ENCODE results near the gene TBX19.
A peak's percentile ranks its signal among the peaks of the same experiment; 100 is the strongest.
"Not testable (repeated sequence)": the region's sequence is repeated elsewhere in the genome, so short reads cannot be mapped to it uniquely, and the experiment has no call there.

The TBX19 gene

GRCh38 chr1:168320800-168321450, 40.2 kb downstream of the TBX19 start:
- peak; percentile 82 for DNase-seq (ENCODE audit: low spot score)

GRCh38 chr1:168321945-168322344, 41.3 kb downstream of the TBX19 start:
- DNase-seq (ENCODE audit: low spot score), result peak; percentile 31

- DNase-seq (ENCODE audit: low spot score), result no peak
These were observed 44.2 kb downstream of the TBX19 start for GRCh38 chr1:168324745-168325425.

- no peak for DNase-seq (ENCODE audit: low spot score)
These were observed 48.2 kb downstream of the TBX19 start for GRCh38 chr1:168328731-168329364.

- no peak for DNase-seq (ENCODE audit: low spot score)
These were observed 49.6 kb downstream of the TBX19 start for GRCh38 chr1:168330285-168330684.

- no peak for DNase-seq (ENCODE audit: low spot score)
These were observed 50.9 kb downstream of the TBX19 start for GRCh38 chr1:168331569-168331968.

- no peak for DNase-seq (ENCODE audit: low spot score)
These were observed 53.0 kb downstream of the TBX19 start for GRCh38 chr1:168333562-168334276.

- DNase-seq (ENCODE audit: low spot score), result peak; percentile 35
These were observed 54.8 kb downstream of the TBX19 start for GRCh38 chr1:168335500-168335899.

GRCh38 chr1:168338589-168339503, 58.2 kb downstream of the TBX19 start:
- DNase-seq (ENCODE audit: low spot score), result no peak

GRCh38 chr1:168340781-168341482, 60.3 kb downstream of the TBX19 start:
- DNase-seq (ENCODE audit: low spot score), result no peak

GRCh38 chr1:168341483-168341975, 60.9 kb downstream of the TBX19 start:
- no peak for DNase-seq (ENCODE audit: low spot score)

- DNase-seq (ENCODE audit: low spot score), result peak; percentile 76
These were observed 62.0 kb downstream of the TBX19 start for GRCh38 chr1:168342572-168343280.

- DNase-seq (ENCODE audit: low spot score), result no peak
These were observed 62.9 kb downstream of the TBX19 start for GRCh38 chr1:168343566-168343965.

GRCh38 chr1:168344517-168344916, 63.8 kb downstream of the TBX19 start:
- DNase-seq (ENCODE audit: low spot score), result no peak

- no peak for DNase-seq (ENCODE audit: low spot score)
These were observed 65.3 kb downstream of the TBX19 start for GRCh38 chr1:168345939-168346338.

- no peak for DNase-seq (ENCODE audit: low spot score)
These were observed 67.0 kb downstream of the TBX19 start for GRCh38 chr1:168347630-168348029.

GRCh38 chr1:168348146-168348709, 67.6 kb downstream of the TBX19 start:
- DNase-seq (ENCODE audit: low spot score), result peak; percentile 13

GRCh38 chr1:168354335-168355269, 73.9 kb downstream of the TBX19 start:
- DNase-seq (ENCODE audit: low spot score), result not testable (repeated sequence)

Measured in kidney tubule cell (primary cell).